GM12872 (cell line): ENCODE data around the gene CADPS2.

Experiments used
- CTCF ChIP-seq: IDR thresholded peaks from 3 replicates; pipeline ENCODE4 v1.5.1; 2011; ENCODE audit warnings: low read depth, mild to moderate bottlenecking, low read length, moderate library complexity; ENCODE audit not compliant: insufficient read depth

CADPS2 gene

GRCh38 chr7:122413339-122413738, 472.9 kb downstream of the CADPS2 start:
- no peak for TF ChIP-seq CTCF

GRCh38 chr7:122412883-122413282, 473.4 kb downstream of the CADPS2 start:
- TF ChIP-seq CTCF, result no peak

GRCh38 chr7:122412441-122412840, 473.8 kb downstream of the CADPS2 start:
- TF ChIP-seq CTCF, result no peak

GRCh38 chr7:122407195-122407594, 479.1 kb downstream of the CADPS2 start:
- TF ChIP-seq CTCF, result no peak

GRCh38 chr7:122403113-122403512, 483.1 kb downstream of the CADPS2 start:
- TF ChIP-seq CTCF, result no peak

- TF ChIP-seq CTCF, result no peak
Measured at GRCh38 chr7:122402235-122402634, 484.0 kb downstream of the CADPS2 start.

- TF ChIP-seq CTCF, result no peak
Measured at GRCh38 chr7:122397381-122397780, 488.9 kb downstream of the CADPS2 start.

GRCh38 chr7:122394512-122394911, 491.7 kb downstream of the CADPS2 start:
- TF ChIP-seq CTCF, result no peak
